Kidney (tissue), 14 donors: ENCODE data around the gene ZBTB46. TPM values are rescaled to one million over a fixed set of nuclear protein-coding genes. Genes with fewer than 3 reads are reported as not detected.

Experiments used
- DNase-seq, 5 donors: peaks; one replicate each; pipeline ENCODE4 v3.0.0-alpha.2; 2013 to 2020
- FAIRE-seq: peaks from 2 replicates; lab custom pipeline; 2012; peaks lifted over from hg19 to GRCh38; lab: Jason Lieb, UNC
- H3K27ac ChIP-seq, 2 donors: one replicate each; pipeline ENCODE4 v1.7.0; 2013; ENCODE audit warnings: low read depth in 2 of 2, low read length in 2 of 2, inconsistent platforms in 1 of 2
- H3K27me3 ChIP-seq: one replicate; pipeline ENCODE4 v1.7.1; 2013; ENCODE audit warnings: low read length, inconsistent platforms; ENCODE audit not compliant: control insufficient read depth, insufficient read depth
- H3K36me3 ChIP-seq, 3 donors: one replicate each; pipeline versions ENCODE4 v1.7.0 to v1.7.1; 2013; ENCODE audit warnings: low read length in 3 of 3, control low read depth in 1 of 3, inconsistent platforms in 1 of 3; ENCODE audit not compliant: insufficient read depth in 3 of 3, control insufficient read depth in 2 of 3
- H3K4me1 ChIP-seq, 3 donors: one replicate each; pipeline versions ENCODE4 v1.7.0 to v1.7.1; 2013; ENCODE audit warnings: low read length in 3 of 3, inconsistent platforms in 1 of 3, low read depth in 1 of 3; ENCODE audit not compliant: control insufficient read depth in 2 of 3, insufficient read depth in 2 of 3
- H3K4me3 ChIP-seq, 3 donors: one replicate each; pipeline versions ENCODE4 v1.7.0 to v1.8.1; 2013; ENCODE audit warnings: low read length in 3 of 3, control low read depth in 1 of 3, inconsistent platforms in 1 of 3
- H3K9ac ChIP-seq, 3 donors: one replicate each; pipeline versions ENCODE4 v1.7.0 to v1.7.1; 2013; ENCODE audit warnings: low read length in 3 of 3, control low read depth in 1 of 3, inconsistent platforms in 1 of 3
- H3K9me3 ChIP-seq, 3 donors: one replicate each; pipeline versions ENCODE4 v1.7.0 to v1.7.1; 2013; ENCODE audit warnings: low read length in 3 of 3, control low read depth in 1 of 3, inconsistent platforms in 1 of 3; ENCODE audit not compliant: control insufficient read depth in 2 of 3, insufficient read depth in 1 of 3
- CTCF ChIP-seq: IDR thresholded peaks from 3 replicates; pipeline ENCODE4 v1.5.1; 2012; ENCODE audit warnings: mild to moderate bottlenecking, moderate library complexity, borderline replicate concordance; ENCODE audit not compliant: insufficient read depth; ENCODE audit errors: extremely low read depth
- intact Hi-C: fragments of 100-400 bp; cut with DNase I; formaldehyde crosslinking; loops from one replicate; pipeline ENCODE4 v1.11.1; 2022
- polyA plus RNA-seq: library from polyadenylated mRNA; stranded (reverse); fragments of 350-450 nt; fragmentation: Illumina TruSeq; extraction: RNeasy Lipid Tissue Mini Kit (QIAGEN cat#74804); gene quantifications from one replicate; pipeline ENCODE4 v1.2.3, GENCODE V29; 2014; ENCODE audit warnings: low read depth, low replicate concordance; ENCODE audit not compliant: insufficient read depth
- total RNA-seq: library from RNA; stranded (reverse); fragmentation: NEBNext Ultra II Directional; extraction: Animal tissue kit (Norgen Biotek cat#: 25700); gene quantifications from one replicate; pipeline ENCODE4 v1.2.1, GENCODE V29; 2021
- donor health status: control.
- donor health status: control.
- donor health status: control.
- donor health status: control.
- donor health status: control.
- donor health status: DM: yes; HTN: yes; CAD: no.
- donor health status: Normal renal cell carcinoma (clear cell type).

ZBTB46 gene
- total and polyA plus RNA-seq, 2 donors from 2014 or later: 4.5 to 24.0 TPM

- Histone ChIP-seq H3K27me3 (no peaks in the 10 kb centered on the region), H3K27ac (no peak overlapping the region), H3K9me3 (peaks cover 0 to 1% (median 0%) of the 10 kb centered on the region in 3 donors), H3K4me3 (no peak overlapping the region), H3K9ac (no peak overlapping the region), H3K4me1 (no peaks in the 10 kb centered on the region), H3K36me3 (peaks cover 0 to 8% (median 3%) of the 10 kb centered on the region in 3 donors)
- DNase-seq (no peak), FAIRE-seq (no peak)
- TF ChIP-seq CTCF: no peak
- intact Hi-C loops: no loop called here
Measured at GRCh38 chr20:63718996-63719395, 112.1 kb downstream of the ZBTB46 start.

DNA sequence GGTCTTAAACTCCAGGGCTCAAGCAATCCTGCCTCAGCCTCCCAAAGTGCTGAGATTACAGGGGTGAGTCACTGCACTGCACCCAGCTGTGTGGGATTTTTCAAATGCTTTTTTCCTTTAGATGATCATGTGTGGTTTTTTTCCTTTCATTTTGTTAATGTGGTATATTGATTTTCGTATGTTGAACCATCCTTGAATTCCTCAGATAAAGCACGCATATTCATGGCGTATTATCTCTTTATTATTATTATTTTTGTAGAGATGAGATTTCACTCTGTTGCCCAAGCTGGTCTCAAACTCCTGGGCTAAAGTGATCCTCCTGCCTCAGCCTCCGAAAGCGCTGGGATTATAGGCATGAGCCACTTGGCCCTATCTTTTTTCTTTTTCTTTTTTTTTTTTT lies 116.2 kb downstream of the ZBTB46 start:
- intact Hi-C loops: no loop called here
- Histone ChIP-seq H3K9me3 (peaks cover 0 to 1% (median 0%) of the 10 kb centered on the region in 3 donors), H3K9ac (no peak overlapping the region), H3K4me3 (no peak overlapping the region), H3K27me3 (no peaks in the 10 kb centered on the region), H3K4me1 (no peaks in the 10 kb centered on the region), H3K27ac (no peak overlapping the region), H3K36me3 (peaks cover 2 to 19% (median 4%) of the 10 kb centered on the region in 3 donors)
- no peak for DNase-seq
- FAIRE-seq: no peak
- TF ChIP-seq CTCF: no peak

DNA sequence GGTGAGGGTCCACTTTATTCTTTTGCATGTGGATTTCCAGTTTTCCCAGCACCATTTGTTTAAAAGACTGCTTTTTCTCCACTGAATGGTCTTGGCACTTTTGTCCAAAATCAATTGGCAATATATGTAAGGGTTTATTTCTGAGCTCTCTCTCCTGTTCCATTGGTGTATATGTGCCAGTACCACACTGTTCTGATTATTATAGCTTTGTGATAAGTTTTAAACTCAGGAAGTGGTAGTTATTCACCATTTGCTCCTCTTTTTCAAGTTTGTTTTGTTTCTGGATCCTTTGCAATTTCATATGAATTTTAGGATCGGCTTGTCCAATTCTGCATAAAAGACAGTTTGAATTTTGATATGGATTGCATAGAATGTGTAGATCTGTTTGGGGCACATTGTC lies 118.9 kb downstream of the ZBTB46 start:
- intact Hi-C loops: no loop called here
- Histone ChIP-seq H3K9me3 (no peaks in the 10 kb centered on the region), H3K27me3 (no peaks in the 10 kb centered on the region), H3K36me3 (peaks cover 2 to 19% (median 2%) of the 10 kb centered on the region in 3 donors), H3K4me3 (no peak overlapping the region), H3K27ac (no peak overlapping the region), H3K4me1 (peaks cover 0 to 10% (median 0%) of the 10 kb centered on the region in 3 donors), H3K9ac (no peak overlapping the region)
- no peak for FAIRE-seq
- no peak for DNase-seq
- no peak for TF ChIP-seq CTCF
